Upper lobe of left lung (tissue), 4 donors: ENCODE data around the gene TYW3.

ENCODE experiments used
- CTCF ChIP-seq, 6 experiments: fragments of 450-650 bp in 4 of 6; fragments of 200-600 bp in 2 of 6; sonication (generic) in 2 of 6; IDR thresholded peaks; one replicate each; pipeline ENCODE4 v1.5.1; 2016 to 2019; ENCODE audit warnings: antibody characterized with exemption in 6 of 6
- POLR2A ChIP-seq, 4 donors: fragments of 450-650 bp; IDR thresholded peaks; one replicate each; pipeline ENCODE4 v1.5.1; 2016 to 2017; ENCODE audit warnings: antibody characterized with exemption in 4 of 4, mild to moderate bottlenecking in 2 of 4
- POLR2AphosphoS5 ChIP-seq, 2 donors: sonication (generic); formaldehyde crosslinking; IDR thresholded peaks; one replicate each; pipeline ENCODE4 v1.5.1; 2017; ENCODE audit warnings: antibody characterized with exemption in 2 of 2

- TF ChIP-seq CTCF (IDR thresholded peaks at IDR 0.05) (peak in 3 of 6 experiments; percentile 14 to 43 (median 15)), POLR2A (IDR thresholded peaks at IDR 0.05) (peak in 3 of 4 donors; percentile 45 to 51 (median 46)), POLR2AphosphoS5 (IDR thresholded peaks at IDR 0.05) (peak; percentile 53 to 89)
Observed at GRCh38 chr1:74732960-74733603, at the start of gene TYW3, which contains the start of gene CRYZ.
